ENCODE results near the gene KCTD6. TPM values are rescaled to one million over a fixed set of nuclear protein-coding genes. Genes with fewer than 3 reads are reported as not detected.

The KCTD6 gene
- total and polyA plus RNA-seq, 12 donors = 7.2 to 19.9 (median 11.7) TPM

DNA sequence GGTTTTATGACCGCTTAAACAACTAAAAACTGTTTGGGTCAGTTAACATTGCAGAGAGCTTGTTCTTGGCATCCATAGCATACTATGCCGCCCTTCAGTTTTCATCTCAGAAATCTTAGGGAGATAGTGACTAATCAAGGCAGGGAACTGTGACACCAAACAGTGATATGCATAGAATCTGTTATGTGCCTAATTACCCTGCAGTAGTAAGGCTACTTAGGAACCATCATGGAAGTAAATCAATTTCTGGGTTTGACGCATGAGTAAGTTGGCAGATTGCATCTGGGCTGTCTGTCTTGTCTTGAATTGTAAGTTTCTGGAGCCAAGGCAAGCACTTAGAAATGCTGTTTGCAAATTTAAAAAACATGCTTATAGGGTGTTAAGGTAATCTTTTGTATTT lies 22.5 kb downstream of the KCTD6 start:
- 85 to 90% (median 87%) methylated on average over 3 of the region's 3 CpGs for WGBS, 4 donors
- intact Hi-C loops (cut with DNase I) = no loop called here

GRCh38 chr3:58518291-58518789 lies 26.4 kb downstream of the KCTD6 start:
- no peak overlapping the region for H3K27ac ChIP-seq
- WGBS, 4 donors = 56 to 71% (median 62%) methylated on average over 3 of the region's 3 CpGs
- H3K27me3 ChIP-seq = no peaks in the 10 kb centered on the region
- H3K4me1 ChIP-seq (replicated peaks in 1 of 2) = no peaks in the 10 kb centered on the region
- peaks cover 0 to 41% of the 10 kb centered on the region in 2 donors for H3K36me3 ChIP-seq (replicated peaks in 1 of 2)
- TF ChIP-seq POLR2A (IDR thresholded peaks at IDR 0.05) (no peak), CTCF (IDR thresholded peaks at IDR 0.05) (no peak)
- no peaks in the 10 kb centered on the region for H3K9me3 ChIP-seq (replicated peaks in 1 of 3)
- H3K4me3 ChIP-seq = no peak overlapping the region
- DNase-seq = no peak
- intact Hi-C loops (cut with DNase I) = no loop called here

More for the DNA sequence above, 22.5 kb downstream of the KCTD6 start:
- H3K27me3 ChIP-seq = no peaks in the 10 kb centered on the region
- no peak for DNase-seq
- TF ChIP-seq CTCF (IDR thresholded peaks at IDR 0.05) = no peak
- TF ChIP-seq POLR2A (IDR thresholded peaks at IDR 0.05) = no peak
- H3K4me1 ChIP-seq (replicated peaks in 1 of 2) = no peaks in the 10 kb centered on the region
- no peak overlapping the region for H3K27ac ChIP-seq
- no peak overlapping the region for H3K4me3 ChIP-seq
- H3K36me3 ChIP-seq (replicated peaks in 1 of 2) = peaks cover 0 to 18% of the 10 kb centered on the region in 2 donors
- no peaks in the 10 kb centered on the region for H3K9me3 ChIP-seq (replicated peaks in 1 of 3)

GRCh38 chr3:58519668-58520402 lies 27.9 kb downstream of the KCTD6 start:
- intact Hi-C loops (cut with DNase I) = no loop called here
- no peak overlapping the region for H3K4me3 ChIP-seq
- no peaks in the 10 kb centered on the region for H3K4me1 ChIP-seq (replicated peaks in 1 of 2)
- H3K27ac ChIP-seq = no peak overlapping the region
- WGBS, 4 donors = 88 to 98% (median 92%) methylated on average over 4 to 6 of the region's 6 CpGs
- H3K9me3 ChIP-seq (replicated peaks in 1 of 3) = no peaks in the 10 kb centered on the region
- peaks cover 0 to 55% of the 10 kb centered on the region in 2 donors for H3K36me3 ChIP-seq (replicated peaks in 1 of 2)
- no peak for TF ChIP-seq CTCF (IDR thresholded peaks at IDR 0.05)
- TF ChIP-seq POLR2A (IDR thresholded peaks at IDR 0.05) = no peak
- no peaks in the 10 kb centered on the region for H3K27me3 ChIP-seq
- DNase-seq = no peak

DNA sequence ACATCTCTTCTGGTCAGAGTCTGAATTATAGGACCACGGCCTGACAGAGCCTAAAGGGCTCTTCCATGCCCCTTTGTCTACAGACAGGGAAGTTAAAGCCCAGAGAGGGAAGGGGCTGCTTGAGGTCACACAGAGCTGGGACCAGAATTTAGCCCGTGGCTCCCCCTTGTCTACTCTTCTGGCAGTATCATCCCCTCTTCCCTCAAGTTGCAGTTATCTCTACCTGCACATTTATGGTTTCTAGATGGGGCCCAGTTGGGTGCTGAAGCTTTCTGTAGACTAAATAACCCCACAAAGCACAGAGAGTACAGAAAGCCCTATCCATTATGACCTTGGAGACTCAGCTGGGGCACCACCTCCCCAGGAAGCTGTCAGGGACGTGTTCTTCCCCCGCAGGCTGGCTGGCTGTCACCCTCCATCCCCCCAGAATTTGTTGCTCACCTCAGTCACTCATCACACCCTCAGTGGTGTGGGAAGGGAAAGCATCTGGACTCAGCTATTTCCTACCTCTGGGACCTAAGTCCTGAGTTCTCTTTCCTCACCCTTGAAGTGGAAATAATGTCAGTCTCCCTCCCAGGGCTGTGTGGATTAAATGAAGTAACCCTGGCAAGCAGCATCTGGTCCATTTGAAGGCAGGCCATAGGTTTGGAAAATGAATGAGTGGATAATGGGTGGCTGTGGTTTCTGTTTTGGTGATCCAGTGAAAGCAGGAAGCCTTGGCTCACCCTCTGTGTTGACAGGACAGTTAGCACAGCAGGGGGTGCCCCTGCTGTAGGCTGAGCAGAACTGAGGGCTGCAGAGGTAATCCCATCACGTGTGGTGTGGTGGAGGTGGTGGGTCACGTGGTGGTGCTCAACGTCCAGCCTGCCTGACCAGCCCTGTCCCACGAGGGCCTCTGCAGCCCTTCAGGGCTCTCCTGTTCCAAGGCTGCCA lies 28.8 kb downstream of the KCTD6 start:
- 60 to 75% (median 74%) methylated on average over 5 to 8 of the region's 8 CpGs for WGBS, 4 donors
- no peak overlapping the region for H3K27ac ChIP-seq
- no peak for TF ChIP-seq POLR2A (IDR thresholded peaks at IDR 0.05)
- no peak for TF ChIP-seq CTCF (IDR thresholded peaks at IDR 0.05)
- no peaks in the 10 kb centered on the region for H3K4me1 ChIP-seq (replicated peaks in 1 of 2)
- no peak overlapping the region for H3K4me3 ChIP-seq
- H3K36me3 ChIP-seq (replicated peaks in 1 of 2) = peaks cover 0 to 51% of the 10 kb centered on the region in 2 donors
- H3K27me3 ChIP-seq = no peaks in the 10 kb centered on the region
- intact Hi-C loops (cut with DNase I) = no loop called here
- no peak for DNase-seq
- H3K9me3 ChIP-seq (replicated peaks in 1 of 3) = no peaks in the 10 kb centered on the region
